GM12891 (cell line): ENCODE data around the gene KIF26A.

ENCODE experiments used
- PAX5 ChIP-seq: IDR thresholded peaks from 2 replicates; pipeline ENCODE4 v1.6.1; 2011; ENCODE audit warnings: low read length, moderate library complexity, mild to moderate bottlenecking; ENCODE audit not compliant: insufficient read depth, severe bottlenecking
- SPI1 ChIP-seq: IDR thresholded peaks from 2 replicates; pipeline ENCODE4 v1.6.1; 2011; ENCODE audit warnings: low read depth, low read length, control low read depth

- TF ChIP-seq SPI1 (no peak), PAX5 (no peak)
Measured at GRCh38 chr14:104090071-104090748, 48.2 kb upstream of the KIF26A start.
